Testis (tissue), 2 donors: ENCODE results near the gene FAF1.

ENCODE experiments used
- CTCF ChIP-seq, 3 experiments: fragments of 450-650 bp in 2 of 3; fragments of 200-600 bp in 1 of 3; sonication (generic) in 1 of 3; IDR thresholded peaks; one replicate each; pipeline ENCODE4 v1.5.1; 2016 to 2019; ENCODE audit warnings: antibody characterized with exemption in 3 of 3, mild to moderate bottlenecking in 2 of 3, moderate library complexity in 1 of 3
- POLR2A ChIP-seq: fragments of 450-650 bp; IDR thresholded peaks from one replicate; pipeline ENCODE4 v1.6.1; 2017; ENCODE audit warnings: antibody characterized with exemption, mild to moderate bottlenecking, moderate library complexity

- TF ChIP-seq CTCF (IDR thresholded peaks at IDR 0.05): no peak
- no peak for TF ChIP-seq POLR2A
Observed at GRCh38 chr1:50454911-50455310, 505.2 kb downstream of the FAF1 start.
